GM19238 (cell line): ENCODE results near the gene PRKCA.

Experiments
- DNase-seq: peaks from one replicate; pipeline ENCODE4 v3.0.0; 2011; ENCODE audit warnings: low spot score; ENCODE audit not compliant: insufficient read length

Gene PRKCA

DNA sequence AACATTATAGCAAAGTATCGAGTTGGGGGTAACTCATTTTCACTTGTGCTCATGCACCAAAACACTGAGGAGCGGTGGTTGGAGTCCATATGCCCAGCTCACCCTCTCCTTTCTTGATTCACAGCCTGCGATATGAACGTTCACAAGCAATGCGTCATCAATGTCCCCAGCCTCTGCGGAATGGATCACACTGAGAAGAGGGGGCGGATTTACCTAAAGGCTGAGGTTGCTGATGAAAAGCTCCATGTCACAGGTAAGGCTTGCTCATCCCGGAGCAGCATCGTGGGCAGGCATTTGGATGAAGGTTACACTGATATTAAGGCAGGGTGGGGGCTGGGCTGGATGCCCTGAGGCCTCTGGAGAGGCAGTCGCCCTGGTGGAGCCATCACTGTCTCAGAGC is 342.8 kb downstream of the PRKCA start:
- no peak for DNase-seq

DNA sequence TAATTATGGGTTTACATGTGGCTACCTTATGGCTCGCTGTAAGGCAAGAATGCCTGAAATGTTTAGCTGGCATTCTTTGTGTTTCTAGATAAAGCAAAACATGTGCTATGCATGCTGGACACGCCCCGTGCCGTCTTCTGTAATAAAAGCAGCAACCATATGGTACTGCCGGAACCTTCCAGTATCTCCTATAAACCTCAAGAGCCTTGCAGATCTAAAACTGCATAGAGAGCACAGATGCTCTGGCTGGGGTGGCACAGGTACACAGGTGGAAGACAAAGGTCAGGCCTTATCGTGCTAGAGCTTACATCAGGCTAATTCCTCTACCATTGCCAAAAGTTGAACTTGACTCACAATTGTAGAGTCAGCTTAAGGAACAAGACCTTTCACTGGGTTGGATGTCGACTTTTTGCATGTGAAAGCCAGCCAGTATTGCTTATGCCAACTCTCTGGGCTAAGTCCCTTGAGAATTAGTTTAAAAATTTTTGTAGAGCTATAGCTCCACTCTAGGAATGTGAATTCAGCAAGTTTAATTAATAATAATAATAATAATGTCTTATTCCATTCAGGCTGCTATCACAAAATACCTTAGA is 345.1 kb downstream of the PRKCA start:
- no peak for DNase-seq

DNA sequence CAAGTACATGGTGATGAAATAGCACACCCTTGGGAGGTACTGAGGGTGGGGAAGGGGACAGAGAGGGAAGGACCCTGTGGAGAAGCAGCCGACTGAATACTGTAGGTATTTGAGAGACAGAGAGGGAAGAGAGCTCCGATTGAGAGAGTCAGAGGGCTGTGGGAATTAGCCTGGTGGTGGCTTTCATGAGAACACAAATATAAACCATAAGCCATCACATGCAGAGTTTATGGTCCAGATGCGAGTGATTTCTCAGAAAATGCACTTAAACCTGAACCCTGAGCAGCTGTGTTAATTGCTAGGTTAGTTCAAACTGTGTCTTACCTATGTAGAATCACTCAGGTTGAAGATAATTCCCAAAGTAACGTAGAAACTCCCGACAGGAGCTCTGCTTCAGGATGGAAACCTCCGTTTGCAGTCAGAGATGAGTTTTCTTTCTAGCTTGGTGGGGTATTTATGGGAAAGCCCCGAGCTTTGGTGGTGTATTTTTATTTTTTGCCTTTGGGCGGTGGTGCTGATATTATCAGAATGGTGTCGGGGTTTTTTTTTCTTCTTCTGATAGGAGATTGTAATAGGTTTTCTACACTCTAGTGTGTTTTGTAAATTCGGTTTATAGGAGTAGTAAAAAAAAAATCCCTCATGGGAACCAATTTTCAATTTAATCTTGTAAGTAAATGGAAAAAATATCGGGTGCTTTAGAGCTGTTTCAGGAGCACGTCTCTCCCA is 347.6 kb downstream of the PRKCA start:
- DNase-seq = no peak

DNA sequence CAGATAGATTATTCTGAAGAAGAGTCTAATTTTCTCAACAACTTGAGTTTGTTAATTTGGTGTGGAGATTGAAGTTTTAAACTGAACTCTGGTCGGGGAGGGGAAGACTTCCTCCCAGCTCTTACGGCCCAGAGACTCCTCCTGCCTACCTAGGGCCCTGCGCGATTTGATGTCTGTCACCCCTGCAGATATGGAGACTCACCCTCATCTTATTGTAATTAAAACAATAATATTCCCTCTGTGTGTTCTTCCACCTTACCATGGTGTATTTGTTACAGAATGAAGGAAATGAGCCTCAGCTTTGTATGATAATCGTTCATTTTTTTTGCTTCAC is 348.1 kb downstream of the PRKCA start:
- no peak for DNase-seq

DNA sequence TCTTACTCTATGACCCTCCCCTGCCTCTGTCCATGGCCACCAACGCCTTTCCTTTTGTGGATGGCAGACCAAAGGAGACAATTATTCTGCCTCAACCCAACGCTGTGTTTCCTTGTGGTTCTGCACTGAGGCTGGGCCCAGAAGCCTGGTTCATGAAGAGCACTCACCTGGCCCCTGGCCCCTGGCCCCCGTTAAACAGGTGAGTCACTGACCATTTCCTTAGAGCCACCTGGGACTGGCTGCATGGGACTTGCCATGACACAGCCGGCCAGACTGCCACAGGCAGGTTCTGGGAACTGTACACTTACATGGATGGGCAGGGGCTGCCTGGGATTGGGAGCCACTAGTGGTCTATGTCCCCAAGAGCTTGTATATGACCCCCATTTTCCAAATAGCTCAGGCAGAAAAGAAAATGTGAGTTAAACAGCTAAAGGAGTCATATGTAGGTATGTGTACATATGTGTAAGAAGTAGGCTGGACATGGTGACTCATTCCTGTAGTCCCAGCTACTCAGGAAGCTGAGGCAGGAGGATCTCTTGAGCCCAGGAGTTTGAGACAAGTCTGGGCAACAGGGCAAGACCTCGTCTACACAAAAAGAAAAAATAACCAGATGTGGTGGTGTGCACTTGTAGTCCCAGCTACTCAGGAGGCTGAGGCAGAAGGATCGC is 350.6 kb downstream of the PRKCA start:
- no peak for DNase-seq

DNA sequence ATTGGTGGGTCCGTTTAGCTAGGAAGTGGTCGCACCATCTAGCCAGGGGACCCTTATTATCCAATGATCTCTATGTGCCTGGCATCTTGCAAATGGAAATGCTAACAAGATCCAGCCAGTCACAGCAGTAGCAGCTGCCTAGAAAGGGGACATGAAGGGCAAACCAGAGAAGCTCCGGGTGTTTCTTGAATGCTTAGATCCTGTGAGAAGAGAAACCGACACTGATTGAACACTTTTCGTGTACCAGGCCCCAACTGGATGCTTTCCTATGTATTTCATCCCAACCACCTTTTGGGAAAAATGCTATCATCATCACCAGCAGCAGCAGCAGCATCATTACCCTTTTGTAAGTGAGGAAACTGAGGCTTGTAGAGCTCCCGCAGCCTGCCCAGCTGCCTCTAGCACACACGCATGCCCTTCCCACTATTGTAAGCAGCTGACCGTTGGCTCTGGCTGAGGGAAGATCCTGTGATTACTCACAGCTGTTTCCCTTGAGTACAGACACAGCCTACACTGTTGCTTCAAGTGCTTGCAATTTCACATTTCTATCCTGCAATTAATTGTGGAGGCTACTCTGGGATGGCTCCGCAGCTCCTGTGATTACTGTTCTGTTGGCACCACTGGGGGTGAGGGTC is 351.8 kb downstream of the PRKCA start:
- DNase-seq = no peak

DNA sequence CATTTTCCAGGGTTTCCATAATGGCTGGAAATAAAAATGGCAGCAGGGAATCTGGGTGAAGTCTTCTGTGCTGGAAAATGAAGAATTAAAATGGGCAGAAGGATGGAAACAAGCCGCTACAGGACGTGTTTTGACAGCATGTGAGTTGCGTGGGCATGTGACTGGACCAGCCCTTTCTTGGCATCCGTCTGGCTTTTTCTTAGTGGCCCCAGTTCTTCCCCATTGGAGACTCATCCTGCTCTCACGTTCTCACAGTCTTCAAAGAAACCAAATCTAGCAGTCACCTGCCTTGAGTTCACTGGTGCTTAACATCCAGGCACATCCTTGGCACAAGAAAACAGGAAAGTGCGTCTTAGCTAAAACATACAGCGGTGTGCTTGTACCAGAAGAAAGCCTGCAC is 352.4 kb downstream of the PRKCA start:
- no peak for DNase-seq

DNA sequence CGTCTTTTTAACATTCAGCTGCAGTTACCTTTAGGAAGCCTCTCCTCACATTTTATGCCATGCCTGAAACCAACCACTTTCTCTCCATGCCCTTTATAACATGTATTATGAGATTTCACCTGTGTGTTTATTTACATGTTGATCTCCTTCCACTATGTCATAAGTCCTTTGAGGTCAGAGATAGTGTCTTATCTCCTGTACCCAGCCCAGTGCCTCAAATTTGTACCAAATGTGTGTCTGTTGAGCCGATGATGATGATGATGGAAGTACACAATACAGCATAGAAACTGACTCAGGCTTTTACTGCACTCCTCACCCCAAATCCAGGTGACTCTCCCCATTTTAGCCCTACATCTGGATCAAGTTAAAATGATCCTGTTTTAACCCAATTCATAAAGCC is 353.0 kb downstream of the PRKCA start:
- no peak for DNase-seq

DNA sequence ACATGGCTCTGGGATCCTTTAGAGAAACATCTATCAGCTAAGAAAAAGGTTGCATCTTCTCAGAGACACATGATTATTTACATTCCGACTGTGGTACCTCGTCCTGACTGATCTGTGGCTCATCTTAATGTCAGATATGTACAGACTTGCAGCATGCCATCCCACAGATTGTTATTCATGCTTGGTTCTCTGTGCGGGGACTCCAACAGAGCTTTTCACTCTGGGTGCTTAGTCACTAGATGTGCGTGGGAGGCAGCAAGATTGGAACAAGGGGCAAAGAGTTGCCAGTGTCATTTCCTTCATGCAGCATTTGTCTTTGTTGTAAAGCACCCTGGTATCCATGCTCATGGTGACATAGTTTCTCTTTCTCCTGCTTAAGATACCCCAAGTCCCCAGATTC is 353.4 kb downstream of the PRKCA start:
- DNase-seq = no peak

DNA sequence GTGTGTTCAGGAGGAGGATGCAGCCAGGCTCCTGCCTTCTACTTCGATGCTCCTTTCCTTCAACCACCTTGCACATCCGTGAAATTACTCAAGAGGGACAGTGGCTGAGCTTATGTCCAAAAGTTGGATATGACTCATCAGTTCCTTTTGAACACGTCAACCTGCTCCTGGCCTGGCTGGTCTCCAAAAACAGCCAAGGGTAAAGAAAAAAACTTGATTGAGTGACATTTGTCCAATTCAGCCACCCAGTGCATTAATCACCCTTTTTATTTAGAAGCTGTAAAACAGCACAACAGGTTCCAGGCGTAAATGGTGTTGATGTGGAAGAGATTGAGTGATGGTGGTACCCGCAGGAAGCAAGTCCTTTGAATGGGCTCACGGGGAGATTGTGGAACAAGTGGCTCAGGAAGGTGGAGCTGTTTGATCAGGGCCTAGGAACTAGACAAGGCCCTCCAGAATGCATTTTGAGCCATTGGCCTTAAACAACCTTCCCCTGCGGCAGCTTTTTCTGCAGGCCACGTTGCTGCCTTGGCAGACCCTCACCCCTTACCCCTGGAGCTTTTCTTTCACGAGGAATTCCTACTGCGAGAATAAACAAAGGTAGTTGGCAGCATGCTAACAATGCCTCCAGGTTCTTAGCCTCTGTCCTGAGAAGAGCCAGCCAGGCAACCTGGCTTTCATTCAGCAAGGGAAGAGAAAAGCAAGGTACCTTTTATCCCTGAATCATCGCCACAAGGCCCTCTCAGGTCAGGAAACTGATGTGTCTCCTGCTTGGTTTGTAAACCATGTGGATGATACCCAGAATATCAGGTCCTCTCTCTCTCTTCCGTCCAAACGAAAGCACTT is 359.2 kb downstream of the PRKCA start:
- no peak for DNase-seq

DNA sequence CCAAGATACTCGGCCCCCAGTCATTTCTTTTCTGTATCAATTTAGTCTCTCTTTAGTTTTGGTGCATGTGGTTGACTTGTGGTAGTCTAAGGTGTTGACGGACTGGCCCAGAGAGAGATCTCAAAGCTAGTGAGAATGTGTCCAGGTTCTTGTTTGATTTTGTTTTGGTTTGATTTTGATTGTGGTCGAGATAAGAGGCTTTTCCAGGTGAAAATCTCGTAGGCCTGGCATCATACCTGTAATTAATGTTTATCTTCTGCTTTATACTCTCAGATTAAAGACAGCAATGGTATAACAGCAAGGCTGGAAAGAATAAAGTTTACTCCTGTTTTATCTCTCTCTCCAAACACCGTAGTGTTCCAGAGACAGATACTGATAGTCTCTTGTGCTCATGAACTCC is 360.1 kb downstream of the PRKCA start:
- no peak for DNase-seq

DNA sequence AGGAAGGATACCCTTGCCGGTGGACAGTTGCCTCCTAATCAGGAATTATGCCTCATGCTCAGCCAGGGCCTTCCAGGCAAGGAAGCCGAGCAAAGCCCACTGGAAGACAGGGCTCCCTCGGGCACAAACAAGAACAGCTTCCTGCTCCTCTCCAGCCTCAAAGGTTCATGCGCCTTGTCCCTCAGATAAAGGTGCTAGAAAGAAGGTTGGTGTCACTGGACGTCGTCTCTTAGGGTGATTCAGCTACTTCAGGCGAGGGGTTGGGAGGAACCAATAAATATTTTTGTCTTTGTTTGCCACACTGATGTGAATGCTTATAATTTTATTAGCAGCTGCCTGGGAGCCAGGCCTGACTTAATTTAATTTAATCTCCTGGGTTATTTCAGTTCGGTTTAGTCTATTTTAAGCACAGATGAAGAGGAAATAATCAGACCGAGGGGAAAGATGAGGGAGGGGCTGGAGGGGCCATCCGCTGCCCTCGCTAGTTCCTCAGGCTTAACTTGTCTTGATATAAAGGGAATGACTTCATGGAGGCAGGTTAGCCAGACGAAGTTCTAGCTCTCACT is 360.7 kb downstream of the PRKCA start:
- no peak for DNase-seq

DNA sequence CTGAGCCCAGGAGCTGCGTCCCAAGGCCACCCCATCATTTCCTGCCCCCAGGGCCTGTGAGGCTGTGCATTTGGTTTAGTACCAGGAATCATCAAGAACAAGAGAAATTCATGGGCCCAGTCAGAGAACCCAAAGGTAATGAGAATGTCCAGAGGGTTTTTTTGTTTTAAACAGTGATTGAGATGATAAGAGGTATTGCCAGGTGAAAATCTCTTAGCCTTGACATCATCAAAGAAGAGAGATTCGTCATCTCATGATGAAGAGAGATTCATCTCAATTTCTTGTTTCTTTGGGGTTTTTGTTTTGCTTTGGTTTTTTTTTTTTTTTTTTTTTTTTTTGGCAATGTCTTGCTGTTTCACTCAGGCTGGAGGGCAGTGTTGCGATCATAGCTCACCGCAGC is 361.9 kb downstream of the PRKCA start:
- DNase-seq = no peak

DNA sequence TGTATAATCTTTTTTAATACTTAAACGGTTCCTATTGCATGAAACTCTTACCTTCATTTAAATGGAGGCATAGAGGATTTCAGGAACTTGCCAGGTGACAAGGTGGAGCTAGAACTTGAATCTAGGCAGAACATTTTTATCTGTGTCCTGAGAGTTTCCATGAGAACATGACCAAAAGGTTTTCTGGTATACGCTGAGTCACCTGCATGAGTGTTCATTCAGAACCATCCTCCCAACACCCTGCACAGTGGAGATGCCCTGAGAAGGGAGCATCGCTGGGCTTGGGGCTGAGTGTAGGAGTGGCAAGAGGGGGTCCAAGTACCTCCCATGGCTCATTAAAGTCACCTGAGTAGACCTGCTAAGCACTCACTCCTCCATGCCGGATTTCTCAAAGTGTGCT is 362.8 kb downstream of the PRKCA start:
- no peak for DNase-seq

DNA sequence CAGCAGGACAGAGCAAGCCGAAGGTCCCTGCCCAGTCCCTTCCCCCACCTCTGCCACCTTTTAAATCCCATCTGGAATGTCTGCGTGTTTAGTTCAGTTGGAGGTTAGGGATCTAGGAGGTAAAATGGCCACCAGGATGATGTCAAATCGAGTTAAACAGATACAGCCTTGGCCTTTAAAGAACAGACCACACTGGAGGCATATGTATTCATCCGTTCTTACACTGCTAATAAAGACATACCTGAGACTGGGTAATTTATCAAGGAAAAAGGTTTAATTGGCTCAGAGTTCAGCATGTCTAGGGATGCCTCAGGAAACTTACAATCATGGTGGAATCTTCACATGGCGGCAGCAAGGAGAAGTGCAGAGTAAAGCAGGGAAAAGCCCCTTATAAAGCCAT is 364.7 kb downstream of the PRKCA start:
- DNase-seq = no peak

DNA sequence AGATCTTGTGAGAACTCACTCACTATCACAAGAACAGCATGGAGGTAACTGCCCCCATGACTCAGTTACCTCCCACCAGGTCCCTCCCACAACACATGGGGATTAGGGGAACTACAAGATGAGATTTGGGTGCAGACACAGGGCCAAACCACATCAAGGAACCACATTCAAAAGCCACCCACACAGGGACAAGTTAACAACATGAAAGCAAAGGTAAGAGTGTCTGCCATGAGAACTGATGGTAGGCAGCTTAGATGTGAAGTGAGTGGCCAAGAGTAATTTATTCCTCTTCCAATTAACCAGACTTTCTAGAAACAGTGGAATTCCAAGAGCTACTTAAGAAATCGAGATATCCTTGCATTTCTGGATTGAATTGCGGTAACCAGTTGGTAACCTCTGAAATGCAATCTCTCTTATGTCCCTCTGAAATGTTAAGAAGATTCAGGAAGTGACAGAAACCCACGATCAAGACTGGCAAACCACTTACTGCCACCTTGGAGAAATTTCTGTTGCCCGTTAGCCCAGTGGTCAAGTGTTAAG is 365.1 kb downstream of the PRKCA start:
- DNase-seq = no peak

DNA sequence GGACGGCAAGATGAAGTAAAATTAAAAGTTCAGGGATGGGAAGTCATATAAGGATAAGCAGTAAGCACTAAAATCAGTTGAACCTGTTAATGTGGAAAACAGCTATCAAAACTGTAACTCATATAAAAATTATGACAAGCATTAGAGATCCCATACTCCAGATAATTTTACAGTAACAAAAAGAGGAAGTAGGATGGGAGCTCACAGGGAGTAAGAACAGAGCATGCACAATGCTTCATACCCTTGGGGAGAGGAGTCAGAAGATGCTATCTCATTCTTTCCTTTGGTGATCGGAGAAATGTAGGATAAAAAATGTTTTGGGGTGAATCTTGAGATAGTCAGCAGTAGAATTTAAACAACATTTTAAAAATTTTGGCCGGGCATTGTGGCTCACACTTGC is 367.8 kb downstream of the PRKCA start:
- no peak for DNase-seq

DNA sequence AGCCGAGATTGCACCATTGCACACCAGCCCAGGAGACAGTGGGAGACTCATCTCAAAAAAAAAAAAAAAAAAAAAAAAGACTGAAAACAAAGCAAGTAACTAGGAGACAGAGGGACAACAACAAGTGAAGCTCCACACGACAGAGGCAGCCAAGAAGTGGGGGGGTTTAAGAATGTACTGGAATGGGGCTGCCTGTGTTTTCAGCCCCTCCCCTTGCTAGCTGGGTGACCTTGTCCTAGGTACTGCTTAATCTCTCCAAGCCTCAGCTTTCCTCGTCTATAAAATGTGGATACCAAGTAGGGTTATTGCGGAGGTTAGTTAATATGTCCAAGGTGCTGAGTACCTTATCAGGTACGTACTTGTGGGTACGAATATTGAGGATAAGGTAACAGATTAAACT is 368.7 kb downstream of the PRKCA start:
- DNase-seq = no peak

DNA sequence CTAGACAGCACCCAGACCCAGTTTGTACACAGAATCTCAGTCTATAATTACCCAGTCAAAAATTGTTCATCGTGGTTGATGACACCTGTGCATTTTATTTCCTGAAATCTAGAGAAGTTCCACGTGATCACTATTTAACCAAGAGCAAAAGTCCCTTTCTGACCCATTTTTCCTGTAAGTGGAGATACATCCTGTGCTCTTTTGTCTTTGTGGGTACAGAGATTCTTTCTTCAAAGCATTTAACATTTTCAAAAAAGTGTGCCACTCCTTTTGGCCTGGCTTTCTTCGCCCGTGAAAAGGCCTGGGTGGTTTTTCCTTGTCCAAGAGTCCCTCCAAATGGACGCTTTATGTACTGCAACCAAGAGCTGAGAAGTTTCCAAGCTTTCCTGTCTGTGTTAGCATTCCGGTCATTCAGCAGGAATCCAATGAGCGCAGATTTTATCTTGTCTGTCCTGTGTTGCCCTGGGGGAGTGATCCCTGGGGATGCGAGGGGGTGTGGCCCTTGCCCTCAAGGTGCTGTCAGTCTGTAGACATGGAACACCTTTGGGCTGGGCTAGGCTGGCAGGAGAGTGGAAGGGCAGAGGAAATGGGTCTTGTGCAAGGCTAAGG is 371.4 kb downstream of the PRKCA start:
- DNase-seq = no peak

DNA sequence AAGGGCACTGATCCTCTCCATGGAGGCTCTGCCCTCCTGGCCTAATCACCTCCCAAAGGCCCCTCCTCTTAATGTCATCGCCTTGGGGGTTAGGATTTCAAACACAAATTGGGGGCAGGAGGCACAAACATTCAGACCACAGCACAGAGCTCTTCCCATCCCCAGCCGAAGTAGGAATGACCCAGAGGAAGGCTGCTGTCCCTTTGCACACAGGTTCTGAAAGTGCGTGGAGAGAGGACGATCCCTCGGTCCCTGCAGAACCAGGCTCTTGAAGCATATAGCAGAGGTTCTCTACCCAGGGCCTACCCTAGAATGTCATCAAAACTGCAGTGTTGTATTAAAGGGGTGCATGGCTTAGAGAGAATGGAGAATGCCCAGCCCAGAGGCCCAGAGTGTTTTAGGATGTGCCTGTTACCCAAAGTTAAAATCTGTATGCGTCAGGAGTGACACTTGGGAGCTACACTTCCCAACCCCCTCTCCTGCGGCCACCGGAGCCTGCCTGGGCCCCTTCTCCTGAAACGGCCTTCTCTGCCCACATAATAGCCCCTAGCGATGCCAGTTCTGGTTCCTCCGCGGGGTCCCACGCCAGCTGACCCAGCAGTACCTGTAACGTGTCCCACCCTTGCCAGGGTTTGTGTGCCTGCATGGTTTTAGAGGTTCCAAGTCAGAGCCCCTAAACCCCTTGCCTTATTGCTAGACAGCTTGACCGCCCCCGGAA is 373.0 kb downstream of the PRKCA start:
- DNase-seq = no peak
